ENCODE results near the gene NT5C. TPM values are rescaled to one million over a fixed set of nuclear protein-coding genes. Genes with fewer than 3 reads are reported as not detected.
A peak's percentile ranks its signal among the peaks of the same experiment; 100 is the strongest.
"Not testable (repeated sequence)": the region's sequence is repeated elsewhere in the genome, so short reads cannot be mapped to it uniquely, and the experiment has no call there.

The NT5C gene
- total and polyA plus RNA-seq, 4 donors = 27.2 to 61.0 (median 55.9) TPM

GRCh38 chr17:75133001-75133400, 1.5 kb upstream of the NT5C start:
- no peak for DNase-seq (ENCODE audit: low read depth in 4 of 6, low spot score in 6 of 6)
- no peaks in the 10 kb centered on the region for H3K9me3 ChIP-seq (ENCODE audit: control insufficient read depth, insufficient read depth, low read length)
- no peaks in the 10 kb centered on the region for H3K27me3 ChIP-seq (ENCODE audit: control insufficient read depth, insufficient read depth, low read length)
- no peak overlapping the region for H3K27ac ChIP-seq (ENCODE audit: low read depth, low read length)
- H3K4me1 ChIP-seq (ENCODE audit: control insufficient read depth, insufficient read depth, low read length) = peaks cover 27% of the 10 kb centered on the region
- peaks cover 53% of the 10 kb centered on the region for H3K36me3 ChIP-seq (ENCODE audit: control insufficient read depth, insufficient read depth, low read length)
- 76% methylated on average over 3 of the region's 3 CpGs for WGBS (ENCODE audit: insufficient coverage)
- H3K4me3 ChIP-seq (ENCODE audit: low read depth, low read length) = no peak overlapping the region

GRCh38 chr17:75132018-75133000, 767 bp upstream of the NT5C start:
- Histone ChIP-seq H3K27ac (ENCODE audit: low read depth, low read length) (peak overlapping the region; percentile 90), H3K4me1 (ENCODE audit: control insufficient read depth, insufficient read depth, low read length) (peaks cover 27% of the 10 kb centered on the region), H3K36me3 (ENCODE audit: control insufficient read depth, insufficient read depth, low read length) (peaks cover 46% of the 10 kb centered on the region), H3K4me3 (ENCODE audit: low read depth, low read length) (peak overlapping the region; percentile 74)
- WGBS (ENCODE audit: insufficient coverage) = 76% methylated on average over 25 of the region's 40 CpGs
- H3K9me3 ChIP-seq (ENCODE audit: control insufficient read depth, insufficient read depth, low read length); H3K27me3 ChIP-seq (ENCODE audit: control insufficient read depth, insufficient read depth, low read length): not testable (repeated sequence)
- peak in 1 of 6 donors; percentile 51 for DNase-seq (ENCODE audit: low read depth in 4 of 6, low spot score in 6 of 6)

- Histone ChIP-seq H3K27ac (ENCODE audit: low read depth, low read length) (peak overlapping the region; percentile 90), H3K36me3 (ENCODE audit: control insufficient read depth, insufficient read depth, low read length) (peaks cover 36% of the 10 kb centered on the region), H3K9me3 (ENCODE audit: control insufficient read depth, insufficient read depth, low read length) (no peaks in the 10 kb centered on the region), H3K4me1 (ENCODE audit: control insufficient read depth, insufficient read depth, low read length) (peaks cover 27% of the 10 kb centered on the region), H3K4me3 (ENCODE audit: low read depth, low read length) (peak overlapping the region; percentile 74), H3K27me3 (ENCODE audit: control insufficient read depth, insufficient read depth, low read length) (no peaks in the 10 kb centered on the region)
- DNase-seq (ENCODE audit: low read depth in 4 of 6, low spot score in 6 of 6) = peak in 4 of 6 donors; percentile 28 to 86 (median 62)
- WGBS (ENCODE audit: insufficient coverage) = 5% methylated on average over 26 of the region's 29 CpGs
These were observed 787 bp downstream of the NT5C start for GRCh38 chr17:75130632-75131277.

GRCh38 chr17:75130059-75130631, 1.4 kb downstream of the NT5C start:
- H3K27ac ChIP-seq (ENCODE audit: low read depth, low read length) = peak overlapping the region; percentile 90
- H3K9me3 ChIP-seq (ENCODE audit: control insufficient read depth, insufficient read depth, low read length) = no peaks in the 10 kb centered on the region
- peaks cover 27% of the 10 kb centered on the region for H3K4me1 ChIP-seq (ENCODE audit: control insufficient read depth, insufficient read depth, low read length)
- WGBS (ENCODE audit: insufficient coverage) = 75% methylated on average over 24 of the region's 24 CpGs
- DNase-seq (ENCODE audit: low read depth in 4 of 6, low spot score in 6 of 6) = no peak
- peak overlapping the region; percentile 74 for H3K4me3 ChIP-seq (ENCODE audit: low read depth, low read length)
- H3K27me3 ChIP-seq (ENCODE audit: control insufficient read depth, insufficient read depth, low read length) = no peaks in the 10 kb centered on the region
- H3K36me3 ChIP-seq (ENCODE audit: control insufficient read depth, insufficient read depth, low read length) = peaks cover 34% of the 10 kb centered on the region

- no peak overlapping the region for H3K4me3 ChIP-seq (ENCODE audit: low read depth, low read length)
- H3K27me3 ChIP-seq (ENCODE audit: control insufficient read depth, insufficient read depth, low read length) = no peaks in the 10 kb centered on the region
- WGBS (ENCODE audit: insufficient coverage) = 91% methylated on average over 9 of the region's 9 CpGs
- no peaks in the 10 kb centered on the region for H3K9me3 ChIP-seq (ENCODE audit: control insufficient read depth, insufficient read depth, low read length)
- H3K27ac ChIP-seq (ENCODE audit: low read depth, low read length) = no peak overlapping the region
- peaks cover 39% of the 10 kb centered on the region for H3K36me3 ChIP-seq (ENCODE audit: control insufficient read depth, insufficient read depth, low read length)
- no peak for DNase-seq (ENCODE audit: low read depth in 4 of 6, low spot score in 6 of 6)
- H3K4me1 ChIP-seq (ENCODE audit: control insufficient read depth, insufficient read depth, low read length) = peaks cover 27% of the 10 kb centered on the region
These were observed 2.0 kb downstream of the NT5C start for GRCh38 chr17:75129576-75129975.

- peaks cover 27% of the 10 kb centered on the region for H3K4me1 ChIP-seq (ENCODE audit: control insufficient read depth, insufficient read depth, low read length)
- no peaks in the 10 kb centered on the region for H3K27me3 ChIP-seq (ENCODE audit: control insufficient read depth, insufficient read depth, low read length)
- DNase-seq (ENCODE audit: low read depth in 4 of 6, low spot score in 6 of 6) = no peak
- no peak overlapping the region for H3K4me3 ChIP-seq (ENCODE audit: low read depth, low read length)
- WGBS (ENCODE audit: insufficient coverage) = 92% methylated on average over 32 of the region's 33 CpGs
- H3K36me3 ChIP-seq (ENCODE audit: control insufficient read depth, insufficient read depth, low read length) = peaks cover 46% of the 10 kb centered on the region
- H3K9me3 ChIP-seq (ENCODE audit: control insufficient read depth, insufficient read depth, low read length) = no peaks in the 10 kb centered on the region
- no peak overlapping the region for H3K27ac ChIP-seq (ENCODE audit: low read depth, low read length)
These were observed 2.6 kb downstream of the NT5C start for GRCh38 chr17:75128694-75129505.

GRCh38 chr17:75127936-75128335, 3.6 kb downstream of the NT5C start:
- DNase-seq (ENCODE audit: low read depth in 4 of 6, low spot score in 6 of 6); H3K4me3 ChIP-seq (ENCODE audit: low read depth, low read length); H3K9me3 ChIP-seq (ENCODE audit: control insufficient read depth, insufficient read depth, low read length); H3K27ac ChIP-seq (ENCODE audit: low read depth, low read length); H3K27me3 ChIP-seq (ENCODE audit: control insufficient read depth, insufficient read depth, low read length): not testable (repeated sequence)
- H3K4me1 ChIP-seq (ENCODE audit: control insufficient read depth, insufficient read depth, low read length) = peaks cover 27% of the 10 kb centered on the region
- 100% methylated on average over 3 of the region's 5 CpGs for WGBS (ENCODE audit: insufficient coverage)
- H3K36me3 ChIP-seq (ENCODE audit: control insufficient read depth, insufficient read depth, low read length) = peaks cover 47% of the 10 kb centered on the region

GRCh38 chr17:75126954-75127353, 4.6 kb downstream of the NT5C start:
- H3K9me3 ChIP-seq (ENCODE audit: control insufficient read depth, insufficient read depth, low read length) = no peaks in the 10 kb centered on the region
- H3K4me1 ChIP-seq (ENCODE audit: control insufficient read depth, insufficient read depth, low read length) = peaks cover 23% of the 10 kb centered on the region
- 86% methylated on average over 7 of the region's 8 CpGs for WGBS (ENCODE audit: insufficient coverage)
- H3K27ac ChIP-seq (ENCODE audit: low read depth, low read length) = no peak overlapping the region
- no peaks in the 10 kb centered on the region for H3K27me3 ChIP-seq (ENCODE audit: control insufficient read depth, insufficient read depth, low read length)
- no peak for DNase-seq (ENCODE audit: low read depth in 4 of 6, low spot score in 6 of 6)
- no peak overlapping the region for H3K4me3 ChIP-seq (ENCODE audit: low read depth, low read length)
- H3K36me3 ChIP-seq (ENCODE audit: control insufficient read depth, insufficient read depth, low read length) = peaks cover 47% of the 10 kb centered on the region

- Histone ChIP-seq H3K27me3 (ENCODE audit: control insufficient read depth, insufficient read depth, low read length) (no peaks in the 10 kb centered on the region), H3K9me3 (ENCODE audit: control insufficient read depth, insufficient read depth, low read length) (no peaks in the 10 kb centered on the region), H3K36me3 (ENCODE audit: control insufficient read depth, insufficient read depth, low read length) (peaks cover 47% of the 10 kb centered on the region), H3K4me1 (ENCODE audit: control insufficient read depth, insufficient read depth, low read length) (peaks cover 17% of the 10 kb centered on the region), H3K27ac (ENCODE audit: low read depth, low read length) (no peak overlapping the region), H3K4me3 (ENCODE audit: low read depth, low read length) (peak overlapping the region; percentile 5)
- DNase-seq (ENCODE audit: low read depth in 4 of 6, low spot score in 6 of 6) = no peak
- WGBS (ENCODE audit: insufficient coverage) = 18% methylated on average over 2 of the region's 3 CpGs
These were observed 5.6 kb downstream of the NT5C start for GRCh38 chr17:75125984-75126383.

Data from spinal cord (tissue), 10 donors.